WTC11 (cell line): Measurements from ENCODE around the gene MVD. TPM values are rescaled to one million over a fixed set of nuclear protein-coding genes. Genes with fewer than 3 reads are reported as not detected.

ENCODE experiments used
- ATAC-seq: fragments of 200-7000 bp; cut with Tn5 transposase; 2 replicates; pipeline ENCODE4 v1.10.0; 2021; ENCODE audit warnings: mild to moderate bottlenecking, moderate library complexity
- CTCF ChIA-PET: fragments of 300-600 bp; sonication (Branson Sonifier 250); formaldehyde crosslinking; loops from one replicate; lab custom pipeline; 2021; ENCODE audit warnings: antibody characterized with exemption; lab: Charles Lee
- POLR2A ChIA-PET: fragments of 350-600 bp; sonication (Branson Sonifier 250); formaldehyde crosslinking; loops from one replicate; lab custom pipeline; 2021; ENCODE audit warnings: antibody characterized with exemption; lab: Charles Lee
- DNase-seq: peaks from one replicate; pipeline ENCODE4 v3.0.0; 2021; ENCODE audit warnings: low spot score
- H3K27ac Mint-ChIP-seq: 2 replicates; pipeline ENCODE4 v1.8.0; 2021; ENCODE audit warnings: mixed read lengths
- H3K27me3 Mint-ChIP-seq: 2 replicates; pipeline ENCODE4 v1.8.0; 2021; ENCODE audit warnings: low read depth, mild to moderate bottlenecking, moderate library complexity, mixed read lengths
- H3K36me3 Mint-ChIP-seq: 2 replicates; pipeline ENCODE4 v1.8.0; 2021; ENCODE audit warnings: mixed read lengths
- H3K4me1 Mint-ChIP-seq: 2 replicates; pipeline ENCODE4 v1.8.0; 2022; ENCODE audit warnings: mixed read lengths
- H3K4me3 Mint-ChIP-seq: 2 replicates; pipeline ENCODE4 v1.8.0; 2021; ENCODE audit warnings: mild to moderate bottlenecking, moderate library complexity, mixed read lengths
- H3K9me3 Mint-ChIP-seq: 2 replicates; pipeline ENCODE4 v1.8.0; 2021; ENCODE audit warnings: mixed read lengths
- AR ChIP-seq: fragments of 250-450 bp; sonication (Bioruptor Pico); IDR thresholded peaks from 2 replicates; pipeline ENCODE4 v1.9.0; 2021; ENCODE audit warnings: mild to moderate bottlenecking
- ARID4B ChIP-seq: sonication (generic); formaldehyde crosslinking; IDR thresholded peaks from 2 replicates; pipeline ENCODE4 v1.8.0; 2023; ENCODE audit warnings: missing genetic modification reagents, mild to moderate bottlenecking, borderline replicate concordance
- CBFB ChIP-seq: sonication (generic); formaldehyde crosslinking; IDR thresholded peaks from 2 replicates; pipeline ENCODE4 v1.8.1; 2022; ENCODE audit warnings: mild to moderate bottlenecking, low read depth, missing genetic modification reagents
- E2F5 ChIP-seq: sonication (generic); formaldehyde crosslinking; IDR thresholded peaks from 2 replicates; pipeline ENCODE4 v1.8.1; 2022; ENCODE audit warnings: mild to moderate bottlenecking, moderate library complexity, missing genetic modification reagents
- FOXP4 ChIP-seq: sonication (generic); formaldehyde crosslinking; IDR thresholded peaks from 2 replicates; pipeline ENCODE4 v1.8.0; 2022; ENCODE audit warnings: mild to moderate bottlenecking, missing genetic modification reagents
- JUN ChIP-seq: sonication (generic); formaldehyde crosslinking; IDR thresholded peaks from 2 replicates; pipeline ENCODE4 v1.8.0; 2023; ENCODE audit warnings: mild to moderate bottlenecking, missing genetic modification reagents
- OVOL2 ChIP-seq: fragments of 250-450 bp; sonication (Bioruptor Pico); IDR thresholded peaks from 2 replicates; pipeline ENCODE4 v1.9.0; 2021; ENCODE audit warnings: mild to moderate bottlenecking, borderline replicate concordance
- TCF7 ChIP-seq: sonication (generic); formaldehyde crosslinking; IDR thresholded peaks from 2 replicates; pipeline ENCODE4 v1.8.0; 2022; ENCODE audit warnings: mild to moderate bottlenecking, low read depth, missing genetic modification reagents, moderate library complexity
- TEAD1 ChIP-seq: sonication (generic); formaldehyde crosslinking; IDR thresholded peaks from 2 replicates; pipeline ENCODE4 v1.8.0; 2022; ENCODE audit warnings: mild to moderate bottlenecking, missing genetic modification reagents
- ZNF219 ChIP-seq: sonication (generic); formaldehyde crosslinking; IDR thresholded peaks from 2 replicates; pipeline ENCODE4 v1.8.0; 2023; ENCODE audit warnings: missing genetic modification reagents, mild to moderate bottlenecking, borderline replicate concordance
- ZNF232 ChIP-seq: sonication (generic); formaldehyde crosslinking; IDR thresholded peaks from 2 replicates; pipeline ENCODE4 v1.8.0; 2022; ENCODE audit warnings: mild to moderate bottlenecking, missing genetic modification reagents
- ZNF317 ChIP-seq: sonication (generic); formaldehyde crosslinking; IDR thresholded peaks from 2 replicates; pipeline ENCODE4 v1.8.1; 2023; ENCODE audit warnings: low read depth, mild to moderate bottlenecking, moderate library complexity, missing genetic modification reagents, borderline replicate concordance
- ZNF416 ChIP-seq: fragments of 250-450 bp; sonication (Bioruptor Pico); IDR thresholded peaks from 2 replicates; pipeline ENCODE4 v1.9.0; 2021; ENCODE audit warnings: mild to moderate bottlenecking, inconsistent platforms
- ZNF423 ChIP-seq: fragments of 250-450 bp; sonication (Bioruptor Pico); IDR thresholded peaks from 2 replicates; pipeline ENCODE4 v2.1.2; 2022; ENCODE audit warnings: mild to moderate bottlenecking, moderate library complexity
- total RNA-seq: library from RNA; stranded (reverse); gene quantifications from 3 replicates; pipeline ENCODE4 v1.2.3, GENCODE V29; 2021

The MVD gene
- total RNA-seq, 1 experiment from 2014 or later = 113 TPM

GRCh38 chr16:88665570-88665969 is 2.7 kb upstream of the MVD start (continued):
- TF ChIP-seq ZNF317 (CRISPR knock-in tag) (no peak), E2F5 (CRISPR knock-in tag) (no peak), TCF7 (CRISPR knock-in tag) (no peak), CBFB (CRISPR knock-in tag) (no peak), ZNF232 (CRISPR knock-in tag) (no peak), FOXP4 (no peak)
- TF ChIP-seq, all 79 proteins: peak for 0

- Mint-ChIP-seq H3K9me3 (peaks cover 7% of the 10 kb centered on the region), H3K4me3 (peak overlapping the region; percentile 21), H3K27ac (peak overlapping the region; percentile 80), H3K4me1 (peaks cover 17% of the 10 kb centered on the region), H3K36me3 (peaks cover 14% of the 10 kb centered on the region), H3K27me3 (no peaks in the 10 kb centered on the region; the same call in 1 of the 2 replicates)
- DNase-seq (no peak), ATAC-seq (no peak)
- ChIA-PET POLR2A (no interaction called here), CTCF (interaction anchor here (0.9 to 1.5 kb wide), 2 partner anchors 10 to 20 kb away, joined by 3 to 4 read pairs; no protein-coding TSS in a partner anchor)
- no peak for TF ChIP-seq ZNF416 (CRISPR knock-in tag)
Observed at GRCh38 chr16:88665148-88665547, 2.3 kb upstream of the MVD start.

GRCh38 chr16:88662222-88662842 is 559 bp downstream of the MVD start:
- no peak for TF ChIP-seq AR (CRISPR knock-in tag)
- TF ChIP-seq JUN = 0 out of 2 replicates have a peak, but pooled peaks have one; percentile 57
- peak; percentile 64 for TF ChIP-seq ARID4B (CRISPR knock-in tag)
- peak; percentile 40; the same call in 1 of the 2 replicates for TF ChIP-seq TEAD1 (CRISPR knock-in tag)
- TF ChIP-seq ZNF219 (CRISPR knock-in tag) = peak; percentile 70; the same call in 1 of the 2 replicates
- no peak for TF ChIP-seq ZNF423
- TF ChIP-seq OVOL2 = no peak
- DNase-seq = no peak
- Mint-ChIP-seq H3K27me3 (no peaks in the 10 kb centered on the region; the same call in 1 of the 2 replicates), H3K4me1 (peaks cover 18% of the 10 kb centered on the region), H3K4me3 (peak overlapping the region; percentile 83), H3K27ac (peak overlapping the region; percentile 93), H3K9me3 (no peaks in the 10 kb centered on the region), H3K36me3 (peaks cover 5% of the 10 kb centered on the region)
- ChIA-PET POLR2A (interaction anchor here (0.8 to 1.3 kb wide), 3 partner anchors 8 to 43 kb away, joined by 3 to 4 read pairs (median 3); no protein-coding TSS in a partner anchor), CTCF (interaction anchor here (0.5 to 2.6 kb wide), 8 partner anchors 10 to 122 kb away, joined by 3 to 25 read pairs (median 4); no protein-coding TSS in a partner anchor)
- ATAC-seq = no peak
